ENCODE results near the gene ABCC12.
A peak's percentile ranks its signal among the peaks of the same experiment; 100 is the strongest.

The ABCC12 gene

GRCh38 chr16:48157794-48158193 lies 2.0 kb upstream of the ABCC12 start:
- no peak for DNase-seq (ENCODE audit: low spot score)
- no peak for TF ChIP-seq CTCF (IDR thresholded peaks at IDR 0.05; ENCODE audit: extremely low read depth, insufficient read depth, missing control alignments)
- in situ Hi-C loops (cut with MboI; ENCODE audit: low pct_unique_long_range_greater_than_20kb, low sequenced_read_pairs, unreplicated experiment), result loop anchor here (10.0 kb wide), 1 partner anchor 1013 kb away; the partner anchor contains the start of gene NETO2

GRCh38 chr16:48157302-48157701 lies 1.5 kb upstream of the ABCC12 start:
- TF ChIP-seq CTCF (IDR thresholded peaks at IDR 0.05; ENCODE audit: extremely low read depth, insufficient read depth, missing control alignments), result no peak
- DNase-seq (ENCODE audit: low spot score), result no peak
- in situ Hi-C loops (cut with MboI; ENCODE audit: low pct_unique_long_range_greater_than_20kb, low sequenced_read_pairs, unreplicated experiment), result loop anchor here (10.0 kb wide), 1 partner anchor 1013 kb away; the partner anchor contains the start of gene NETO2

- peak; percentile 99 for TF ChIP-seq CTCF (IDR thresholded peaks at IDR 0.05; ENCODE audit: extremely low read depth, insufficient read depth, missing control alignments)
- in situ Hi-C loops (cut with MboI; ENCODE audit: low pct_unique_long_range_greater_than_20kb, low sequenced_read_pairs, unreplicated experiment), result loop anchor here (10.0 kb wide), 1 partner anchor 1012 kb away; the partner anchor contains the start of gene NETO2
- peak; percentile 74 for DNase-seq (ENCODE audit: low spot score)
These were observed 1.0 kb upstream of the ABCC12 start for GRCh38 chr16:48156790-48157209.

- no peak for DNase-seq (ENCODE audit: low spot score)
- in situ Hi-C loops (cut with MboI; ENCODE audit: low pct_unique_long_range_greater_than_20kb, low sequenced_read_pairs, unreplicated experiment), result loop anchor here (10.0 kb wide), 1 partner anchor 1009 kb away; the partner anchor contains the start of gene NETO2
- no peak for TF ChIP-seq CTCF (IDR thresholded peaks at IDR 0.05; ENCODE audit: extremely low read depth, insufficient read depth, missing control alignments)
These were observed 2.0 kb downstream of the ABCC12 start for GRCh38 chr16:48153774-48154173.

- TF ChIP-seq CTCF (IDR thresholded peaks at IDR 0.05; ENCODE audit: extremely low read depth, insufficient read depth, missing control alignments), result no peak
- in situ Hi-C loops (cut with MboI; ENCODE audit: low pct_unique_long_range_greater_than_20kb, low sequenced_read_pairs, unreplicated experiment), result loop anchor here (10.0 kb wide), 1 partner anchor 1007 kb away; the partner anchor contains the start of gene NETO2
- DNase-seq (ENCODE audit: low spot score), result no peak
These were observed 3.6 kb downstream of the ABCC12 start for GRCh38 chr16:48152226-48152625.

GRCh38 chr16:48150707-48151106 lies 5.1 kb downstream of the ABCC12 start:
- TF ChIP-seq CTCF (IDR thresholded peaks at IDR 0.05; ENCODE audit: extremely low read depth, insufficient read depth, missing control alignments), result no peak
- no peak for DNase-seq (ENCODE audit: low spot score)

More at GRCh38 chr16:48150707-48151106, 5.1 kb downstream of the ABCC12 start:
- in situ Hi-C loops (cut with MboI; ENCODE audit: low pct_unique_long_range_greater_than_20kb, low sequenced_read_pairs, unreplicated experiment), result loop anchor here (10.0 kb wide), 1 partner anchor 1006 kb away; the partner anchor contains the start of gene NETO2

All from GM13977 (cell line).